HG03045 (cell line): ENCODE data around the gene HTD2.
"Not testable (repeated sequence)": the region's sequence is repeated elsewhere in the genome, so short reads cannot be mapped to it uniquely, and the experiment has no call there.

ENCODE experiments used
- ATAC-seq: cut with Tn5 transposase; IDR thresholded peaks from one replicate; pipeline ENCODE4 v1.9.1; 2021; ENCODE audit warnings: mild to moderate bottlenecking, moderate library complexity; ENCODE audit not compliant: unreplicated experiment

The HTD2 gene

DNA sequence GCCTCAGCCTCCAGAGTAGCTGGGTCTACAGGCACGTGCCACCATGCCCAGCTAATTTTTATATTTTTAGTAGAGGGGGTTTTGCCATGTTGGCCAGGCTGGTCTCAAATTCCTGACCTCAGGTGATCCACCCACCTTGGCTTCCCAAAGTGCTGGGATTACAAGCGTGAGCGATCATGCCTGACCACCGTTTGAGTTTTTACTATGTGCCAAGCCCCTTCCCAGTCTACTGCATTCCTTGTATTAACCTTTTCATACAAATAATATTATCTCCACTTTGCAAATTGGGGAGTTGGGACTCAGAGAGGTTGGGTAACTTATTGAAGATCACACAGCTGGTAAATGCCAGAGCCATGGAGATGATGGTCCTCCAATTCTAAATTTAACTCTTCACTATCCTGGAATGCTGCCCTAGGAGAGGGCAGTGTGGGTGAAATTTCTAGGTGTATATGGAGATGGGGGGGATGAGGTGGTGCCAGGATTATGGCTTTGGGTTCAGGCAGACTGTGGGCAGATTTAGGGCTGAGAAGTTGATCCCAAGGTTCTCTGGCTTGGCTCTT lies 25.4 kb downstream of the HTD2 start:
- ATAC-seq = no peak

DNA sequence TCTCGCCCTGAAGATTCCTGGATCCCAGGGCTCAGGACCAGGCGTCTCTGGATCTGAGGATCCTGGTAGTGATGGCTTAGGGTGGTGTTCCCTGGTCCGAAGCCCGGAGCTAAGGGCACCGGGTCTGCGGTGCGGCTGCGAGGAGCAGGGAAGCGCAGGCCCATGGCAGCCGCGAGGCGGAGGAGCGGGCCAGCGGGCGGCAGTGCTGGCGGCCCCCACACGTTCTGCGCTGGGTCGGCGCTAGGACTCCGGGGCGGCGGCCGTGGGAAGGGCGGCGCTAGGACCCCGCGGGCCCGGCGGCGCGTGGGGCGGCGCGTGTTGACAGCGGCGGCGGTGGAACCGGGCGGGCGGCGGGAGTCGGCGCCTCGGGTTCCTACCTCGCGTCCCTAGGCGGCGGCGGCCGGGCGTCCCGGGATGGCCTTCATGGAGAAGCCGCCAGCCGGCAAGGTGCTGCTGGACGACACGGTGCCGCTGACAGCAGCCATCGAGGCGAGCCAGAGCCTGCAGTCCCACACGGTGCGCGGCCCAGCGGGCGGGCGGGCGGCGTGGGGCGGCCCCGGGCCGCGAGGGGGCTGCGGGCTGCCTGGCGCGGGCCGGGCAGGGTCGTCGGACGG lies 26.4 kb downstream of the HTD2 start, which contains the start of gene PXK:
Gene PXK (plus strand): TSS at position 318 of the 614 bp plus-strand sequence. CDS start 97 bp downstream, at position 415.
- ATAC-seq = peak; percentile 93

DNA sequence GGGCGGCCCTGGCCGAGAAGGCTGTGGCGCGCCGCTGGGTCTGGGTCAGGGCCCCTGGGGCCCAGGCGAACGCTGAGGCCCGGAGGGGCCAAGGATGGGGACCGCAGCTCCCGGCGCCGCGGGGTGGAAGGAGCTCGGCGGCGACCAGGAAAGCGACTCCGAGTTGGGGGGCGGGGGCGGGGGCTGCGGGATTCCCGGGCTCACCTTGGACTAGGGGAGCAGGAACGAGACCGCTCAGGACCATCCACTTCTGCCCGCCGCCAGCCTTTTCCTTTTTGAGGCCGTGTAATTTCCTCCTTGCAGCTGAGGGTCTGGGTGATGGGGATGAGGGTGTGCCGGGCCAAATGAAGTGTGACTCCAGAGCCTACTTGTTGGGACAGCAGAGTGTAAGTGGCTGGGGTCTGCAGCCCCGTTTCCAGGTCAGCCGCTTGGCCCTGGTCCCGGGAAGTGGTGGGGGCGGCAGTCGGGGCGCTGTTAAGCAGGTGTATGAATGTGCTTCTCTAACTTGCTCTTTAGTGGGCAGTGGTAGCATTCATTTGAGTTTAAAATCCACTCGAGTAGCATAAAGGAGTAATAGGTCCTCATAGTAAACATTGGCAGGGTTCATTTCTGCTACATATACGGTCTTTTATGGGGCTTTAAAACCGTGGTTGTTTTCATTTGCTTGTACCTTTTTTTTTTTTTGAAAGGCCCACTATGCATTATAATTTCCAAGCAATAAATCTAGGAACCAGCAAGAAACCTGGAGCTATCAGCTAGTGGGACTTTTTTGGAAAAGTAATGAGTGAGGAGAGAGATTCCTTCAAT lies 27.1 kb downstream of the HTD2 start:
- ATAC-seq = peak; percentile 30

DNA sequence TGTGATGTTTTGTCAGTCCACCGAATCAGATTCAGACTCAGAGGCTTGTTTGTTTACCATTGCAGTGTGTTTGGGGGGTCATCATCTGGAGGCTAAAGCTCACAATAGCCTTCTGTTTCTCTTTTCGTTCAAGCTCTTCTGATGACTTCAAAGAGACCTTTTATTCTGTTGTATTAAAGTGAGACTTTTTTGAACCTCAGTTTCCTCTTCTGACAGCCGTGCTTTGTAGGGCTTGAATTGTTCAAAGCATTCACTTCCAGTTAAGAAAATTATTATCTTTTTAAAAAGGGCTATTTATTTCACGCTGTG lies 27.6 kb downstream of the HTD2 start:
- ATAC-seq = no peak

DNA sequence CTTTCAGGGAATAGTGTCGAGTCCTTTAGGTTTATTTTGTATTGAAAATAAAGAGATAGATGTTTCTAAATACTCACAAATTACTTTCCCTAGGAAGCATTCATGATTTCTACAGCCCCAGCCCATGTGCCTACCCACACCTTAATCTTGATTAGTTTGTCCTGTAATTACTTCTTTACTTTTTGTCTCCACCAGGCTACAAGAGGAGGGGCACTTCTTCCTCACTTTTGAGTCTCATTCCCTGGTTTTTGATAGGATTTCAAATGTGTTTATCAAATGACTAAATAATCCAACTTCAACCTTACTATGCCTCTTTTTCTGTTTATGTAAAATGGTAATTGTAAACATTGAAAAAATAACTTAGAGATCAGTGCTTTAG lies 28.2 kb downstream of the HTD2 start:
- no peak for ATAC-seq

DNA sequence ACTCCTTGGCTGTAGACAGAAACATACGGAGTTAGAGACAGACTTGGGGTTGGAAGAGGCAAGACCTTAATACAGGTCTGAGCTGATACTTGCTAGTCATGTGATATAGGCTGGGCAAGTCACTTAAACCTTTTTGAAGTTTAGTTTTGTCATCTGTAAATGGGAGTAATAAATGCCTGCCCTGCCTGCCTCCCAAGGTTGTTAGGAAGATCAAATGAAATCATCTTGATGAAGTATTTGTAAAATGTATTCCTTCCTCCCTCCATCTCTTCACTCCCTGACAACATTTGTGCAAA lies 29.3 kb downstream of the HTD2 start:
- no peak for ATAC-seq

DNA sequence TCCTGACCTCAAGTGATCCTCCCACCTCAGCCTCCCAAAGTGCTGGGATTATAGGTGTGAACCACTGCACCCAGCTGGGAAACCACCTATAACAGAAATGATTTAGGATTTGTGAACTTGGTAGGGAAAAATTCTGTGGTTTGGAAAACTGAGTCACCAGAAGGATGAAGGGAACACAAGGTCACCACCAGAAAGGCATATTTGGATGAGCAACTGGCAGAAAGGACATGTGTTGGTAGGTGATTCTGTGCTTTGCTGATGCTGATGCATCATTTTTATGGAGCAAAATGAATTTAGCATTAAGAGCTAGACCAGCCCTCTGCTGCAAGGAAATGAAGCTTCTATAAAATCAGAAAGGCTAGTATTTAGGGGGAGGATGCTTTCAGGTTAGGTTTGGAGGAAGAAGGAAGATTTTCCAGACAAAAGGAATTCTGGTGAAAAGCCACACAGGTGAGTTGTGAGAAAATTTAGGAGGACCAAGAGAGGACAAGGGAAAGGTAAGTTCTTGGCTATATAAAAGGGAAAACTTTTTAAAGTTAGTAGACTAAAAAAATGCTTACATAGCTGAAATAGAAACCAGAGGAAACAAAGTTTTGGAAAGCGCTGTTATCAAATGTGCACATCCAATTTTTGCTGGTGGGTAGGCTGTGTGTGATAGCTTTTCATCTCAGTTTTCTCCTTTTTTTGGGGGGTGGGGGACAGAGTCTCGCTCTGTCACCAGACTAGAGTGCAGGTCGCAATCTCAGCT lies 30.0 kb downstream of the HTD2 start:
- ATAC-seq = no peak

DNA sequence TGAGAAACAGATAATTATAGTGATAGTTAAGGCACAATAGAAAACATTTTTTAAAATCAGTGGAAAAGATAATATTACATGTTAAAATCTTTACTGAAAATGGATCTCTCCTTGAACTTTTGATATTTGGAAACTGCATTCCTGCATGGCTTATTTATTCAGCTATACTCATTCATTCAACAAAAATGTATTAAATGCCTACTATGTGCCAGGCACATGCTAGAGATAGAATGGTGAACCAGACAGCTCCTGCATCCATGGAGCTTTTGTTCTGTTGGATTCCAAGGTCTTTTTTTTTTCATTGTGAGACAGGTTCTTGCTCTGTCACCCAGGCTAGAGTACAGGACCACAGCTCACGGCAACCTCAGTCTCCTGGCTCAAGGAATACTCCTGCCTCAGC lies 30.9 kb downstream of the HTD2 start:
- ATAC-seq = no peak

DNA sequence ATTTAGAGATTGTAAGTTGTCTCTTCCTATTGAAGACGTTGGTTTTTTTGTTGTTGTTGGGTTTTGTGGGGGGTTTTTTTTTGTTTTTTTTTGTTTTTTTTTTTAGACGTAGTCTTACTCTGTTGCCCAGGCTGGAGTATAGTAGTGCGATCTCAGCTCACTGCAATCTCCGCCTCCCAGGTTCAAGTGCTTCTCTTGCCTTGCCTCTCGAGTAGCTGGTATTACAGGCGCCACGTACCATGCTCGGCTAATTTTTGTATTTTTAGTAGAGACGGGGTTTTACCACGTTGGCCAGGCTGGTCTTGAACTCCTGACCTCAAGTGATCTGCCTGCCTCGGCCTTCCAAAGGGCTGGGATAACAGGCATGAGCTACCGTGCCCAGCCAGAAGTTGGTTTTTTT lies 32.8 kb downstream of the HTD2 start:
- ATAC-seq = not testable (repeated sequence)

DNA sequence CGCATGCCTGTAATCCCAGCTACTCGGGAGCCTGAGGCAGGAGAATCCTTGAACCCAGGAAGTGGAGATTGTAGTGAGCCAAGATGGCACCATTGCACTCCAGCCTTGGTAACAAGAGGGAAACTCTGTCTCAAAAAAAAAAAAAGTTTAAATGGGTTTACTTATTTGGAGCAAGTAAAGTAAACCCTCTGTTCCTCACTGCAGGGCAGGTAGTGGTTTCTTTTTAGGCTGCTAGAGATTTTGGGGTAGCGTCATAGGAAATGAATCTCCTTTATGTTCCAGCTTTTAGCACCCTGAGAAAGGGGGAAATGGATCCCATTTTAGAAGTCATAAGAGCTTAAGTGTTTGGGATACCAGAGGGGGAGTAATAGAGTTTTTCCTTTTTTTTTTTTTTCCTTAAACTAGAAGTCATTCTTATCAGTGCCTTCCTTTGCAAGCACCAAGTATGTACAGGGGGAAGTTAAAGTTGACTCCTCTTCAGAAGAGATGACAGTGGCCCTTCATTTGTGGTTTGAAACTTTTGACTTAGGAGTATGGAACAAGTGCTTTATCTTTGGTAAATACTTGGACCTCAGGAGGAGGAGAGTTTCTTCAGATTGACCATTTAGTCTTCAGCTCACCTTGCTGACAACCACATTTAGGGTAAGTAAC lies 34.4 kb downstream of the HTD2 start:
- ATAC-seq = no peak

DNA sequence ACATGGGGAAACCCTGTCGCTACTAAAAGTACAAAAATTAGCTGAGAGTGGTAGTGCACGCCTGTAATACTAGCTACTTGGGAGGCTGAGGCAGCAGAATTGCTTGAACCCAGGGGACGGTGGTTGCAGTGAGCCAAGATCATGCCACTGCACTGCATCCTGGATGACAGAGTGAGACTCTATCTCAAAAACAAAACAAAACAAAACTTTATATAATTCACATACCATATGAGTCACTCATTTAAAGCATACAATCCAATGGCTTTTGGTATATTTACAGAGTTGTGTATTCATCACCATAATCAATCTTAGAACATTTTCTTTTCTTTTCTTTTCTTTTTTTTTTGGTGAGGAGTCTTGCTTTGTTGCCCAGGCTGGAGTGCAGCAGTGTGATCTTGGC lies 35.1 kb downstream of the HTD2 start:
- no peak for ATAC-seq

DNA sequence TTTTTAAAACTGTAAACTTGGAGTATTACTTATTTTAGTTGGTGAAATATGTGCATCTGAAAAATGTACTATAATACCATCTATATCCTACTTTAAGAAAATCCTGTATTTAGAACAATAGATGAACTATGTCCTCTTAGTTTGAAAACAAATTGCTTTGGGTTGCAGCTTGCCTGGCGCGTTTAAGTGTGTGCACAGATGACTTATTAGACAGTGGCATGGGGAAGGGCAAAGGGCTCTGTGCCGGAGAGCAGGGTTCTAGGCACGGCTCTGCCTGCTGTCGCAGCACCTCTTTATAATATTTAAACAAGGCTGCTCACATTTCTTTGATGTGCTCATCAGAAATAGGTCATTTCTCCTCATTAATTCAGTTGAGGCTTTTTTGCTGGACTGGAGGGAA lies 36.4 kb downstream of the HTD2 start:
- no peak for ATAC-seq

DNA sequence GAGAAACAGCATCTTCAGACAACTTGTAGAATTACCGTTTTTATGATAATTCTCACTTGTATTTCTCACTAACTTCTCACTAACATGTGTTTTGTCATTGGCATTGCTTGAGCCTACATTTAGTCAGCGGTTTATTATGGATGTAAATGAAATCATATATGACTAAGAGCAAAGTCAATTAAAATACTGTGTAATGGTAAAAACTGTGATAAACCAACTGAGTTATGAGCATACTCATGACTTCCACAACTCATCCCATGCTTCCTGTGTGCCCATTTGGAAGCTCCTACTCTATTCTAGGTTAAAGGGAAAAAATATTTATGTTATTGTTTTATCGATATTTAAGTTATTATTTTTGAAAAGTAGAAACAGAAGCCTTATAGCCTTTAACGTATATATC lies 39.1 kb downstream of the HTD2 start:
- no peak for ATAC-seq

DNA sequence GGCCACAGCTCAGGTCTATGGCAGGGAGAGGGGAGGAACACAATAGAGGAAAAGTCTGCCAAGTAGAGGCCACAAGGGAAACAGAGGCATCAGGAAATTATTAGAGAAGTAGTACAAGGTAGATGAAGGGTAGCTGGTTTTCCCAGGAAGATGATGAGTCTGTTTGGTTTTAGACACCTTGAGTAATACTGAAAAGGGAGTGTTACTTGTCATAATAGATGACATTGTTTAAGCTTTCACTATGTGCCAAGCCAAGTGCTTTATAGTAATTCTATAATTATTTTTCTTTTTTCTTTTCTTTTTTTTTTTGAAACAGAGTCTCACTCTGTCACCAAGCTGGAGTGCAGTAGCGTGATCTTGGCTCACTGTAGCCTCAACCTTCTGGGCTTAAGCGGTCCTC lies 40.0 kb downstream of the HTD2 start:
- no peak for ATAC-seq

DNA sequence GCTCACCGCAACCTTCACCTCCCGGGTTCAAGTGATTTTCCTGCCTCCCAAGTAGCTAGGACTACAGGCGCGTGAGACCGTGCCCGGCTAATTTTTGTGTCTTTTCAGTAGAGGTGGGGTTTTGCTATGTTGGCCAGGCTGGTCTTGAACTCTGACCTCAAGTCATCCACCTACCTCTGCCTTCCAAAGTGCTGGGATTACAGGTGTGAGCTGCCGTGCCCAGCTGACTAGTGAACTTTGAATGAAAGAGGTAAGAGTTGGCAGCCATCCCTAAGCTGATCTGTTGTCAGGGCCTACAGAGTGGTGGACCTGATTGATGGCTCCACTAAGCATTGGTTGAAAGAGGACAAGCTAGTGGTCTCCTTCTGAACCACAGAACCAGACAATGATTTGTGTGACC lies 41.7 kb downstream of the HTD2 start:
- ATAC-seq = no peak

DNA sequence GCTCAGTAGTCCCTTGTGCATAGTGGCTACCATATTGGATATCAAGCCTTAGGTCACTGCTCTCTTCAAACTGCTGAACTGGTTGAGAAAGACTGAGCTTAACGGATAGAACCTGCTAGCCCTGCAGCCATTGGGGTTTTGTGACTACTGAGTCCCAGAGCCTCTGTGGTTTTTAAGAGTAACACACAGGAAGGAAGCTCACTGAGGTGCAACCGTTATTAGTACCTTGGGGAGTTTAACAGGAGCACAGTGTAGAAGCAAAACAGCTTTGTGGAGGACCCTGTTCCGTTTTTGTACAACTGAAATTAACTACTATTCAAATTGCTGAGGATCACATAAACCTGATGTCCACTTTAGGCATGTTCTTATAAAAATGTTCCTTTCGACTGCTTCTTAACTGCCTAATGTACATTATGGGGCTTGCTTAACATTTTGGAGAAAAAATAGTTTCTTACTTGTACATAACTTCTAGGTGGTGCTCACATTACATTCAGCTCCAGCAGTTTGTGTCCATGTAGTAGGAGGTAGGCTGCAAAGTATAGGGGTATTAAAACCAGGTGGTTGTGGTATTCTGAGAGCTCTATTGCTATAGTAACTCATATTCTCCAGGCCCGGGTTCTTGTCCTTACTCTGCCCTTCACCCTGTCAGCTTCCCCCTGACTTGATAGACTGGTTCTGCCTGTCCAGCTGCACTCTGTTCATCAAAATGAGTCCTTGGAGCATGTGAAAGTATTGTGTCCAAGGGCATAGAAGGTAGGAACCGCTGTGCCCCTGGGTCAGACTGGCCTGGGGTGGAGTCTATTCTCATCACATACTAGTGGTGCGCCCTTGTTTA lies 43.7 kb downstream of the HTD2 start:
- peak; percentile 78 for ATAC-seq

DNA sequence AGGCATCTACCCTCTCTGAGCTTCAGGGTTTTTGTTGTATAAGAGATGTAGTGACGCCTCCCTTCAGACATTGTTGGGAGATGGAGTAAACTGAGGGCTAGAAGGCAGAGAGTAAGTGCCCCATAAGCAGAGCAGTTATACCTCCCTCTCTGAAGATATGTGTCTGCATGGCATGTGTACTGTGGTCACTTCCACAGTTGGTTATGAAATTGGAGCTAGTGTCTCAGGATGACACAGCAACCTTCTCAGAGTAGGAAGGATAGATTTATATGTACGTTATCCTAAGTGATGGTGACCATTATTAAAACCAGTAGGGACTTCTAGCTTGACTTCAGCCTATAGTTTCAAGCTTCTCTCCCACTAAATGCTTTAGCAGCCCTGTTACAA lies 44.3 kb downstream of the HTD2 start:
- no peak for ATAC-seq

DNA sequence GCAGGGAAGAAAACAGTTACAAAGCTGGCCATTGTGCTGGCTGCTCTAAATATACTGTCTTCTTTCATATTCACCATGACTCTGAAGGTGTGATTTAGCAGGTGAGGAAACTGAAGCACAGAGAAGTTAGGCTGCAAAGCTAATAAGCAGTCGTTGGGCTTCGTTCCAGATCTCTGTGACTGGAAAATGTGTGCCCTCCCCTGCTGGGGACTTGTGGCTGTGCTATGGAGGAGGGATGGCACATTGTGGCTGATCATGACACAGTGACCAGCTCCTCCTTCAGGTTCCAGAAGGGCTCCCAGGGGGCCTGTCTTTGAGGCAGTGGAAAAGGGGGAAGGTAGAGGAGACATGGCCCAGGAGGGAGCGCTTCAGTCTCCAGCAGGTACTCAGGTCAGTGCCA lies 45.6 kb downstream of the HTD2 start:
- no peak for ATAC-seq

DNA sequence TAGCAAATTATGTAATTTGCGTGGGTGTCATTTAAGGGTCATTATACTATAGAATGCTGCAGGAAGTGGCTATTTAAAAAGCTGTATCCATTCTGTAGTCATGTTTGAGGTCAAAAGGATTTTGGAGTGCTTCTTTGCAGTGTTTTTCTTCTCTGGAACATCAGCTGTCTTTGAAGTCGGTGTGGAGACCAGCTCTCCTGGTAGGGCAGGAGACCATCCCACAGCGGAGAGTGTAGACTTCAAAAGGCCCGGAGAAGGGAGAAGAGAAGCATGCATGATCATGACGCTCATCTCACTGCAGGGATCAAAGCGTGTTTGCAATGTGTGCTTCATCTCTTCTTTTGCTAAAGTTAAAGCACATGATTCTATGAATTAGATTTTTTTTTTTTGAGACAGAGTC lies 46.3 kb downstream of the HTD2 start:
- ATAC-seq = no peak

DNA sequence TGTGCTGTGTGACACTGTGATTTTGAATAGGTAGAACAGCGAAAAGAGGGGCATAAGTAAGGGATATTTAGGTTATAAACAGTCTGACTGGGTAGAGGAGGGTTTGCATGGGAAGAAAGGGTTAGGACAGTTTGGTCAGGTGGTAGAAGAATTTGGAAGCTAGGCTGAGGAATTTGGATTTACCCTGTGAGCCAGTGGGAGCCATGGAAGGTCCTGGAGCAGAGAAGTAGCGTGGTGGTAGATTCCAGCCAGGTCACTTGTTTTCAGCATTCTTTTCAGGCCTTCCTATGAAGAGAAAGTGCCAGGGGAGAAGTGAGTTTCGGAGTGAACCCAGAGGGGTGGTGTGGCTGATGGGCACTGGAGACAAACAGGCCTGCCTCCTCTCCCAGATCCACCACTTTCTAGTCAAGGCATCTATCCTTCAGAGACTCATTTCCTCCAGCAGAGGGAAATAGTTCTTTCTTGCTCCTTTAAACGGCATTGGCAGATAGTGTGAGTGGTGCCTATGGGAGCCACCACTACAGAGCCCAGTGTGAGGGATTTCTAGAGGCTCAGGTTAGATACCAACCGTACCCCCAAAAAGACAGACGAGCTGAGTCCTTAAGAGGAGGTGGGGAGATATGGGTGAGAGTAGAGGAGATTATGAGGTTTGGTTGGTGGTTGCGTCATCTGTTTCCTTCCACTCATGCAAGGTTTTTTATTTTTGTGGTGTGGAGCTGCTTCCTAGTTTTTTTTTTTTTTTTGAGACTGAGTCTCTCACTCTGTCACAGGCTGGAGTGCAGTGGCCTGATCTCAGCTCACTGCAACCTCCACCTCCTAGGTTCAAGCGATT lies 47.6 kb downstream of the HTD2 start:
- ATAC-seq = no peak
